ENCODE data around the gene DIP2C. TPM values are rescaled to one million over a fixed set of nuclear protein-coding genes. Genes with fewer than 3 reads are reported as not detected.
"Not testable (repeated sequence)": the region's sequence is repeated elsewhere in the genome, so short reads cannot be mapped to it uniquely, and the experiment has no call there.

DIP2C gene
- total RNA-seq, 1 donor, result 0.27 TPM

DNA sequence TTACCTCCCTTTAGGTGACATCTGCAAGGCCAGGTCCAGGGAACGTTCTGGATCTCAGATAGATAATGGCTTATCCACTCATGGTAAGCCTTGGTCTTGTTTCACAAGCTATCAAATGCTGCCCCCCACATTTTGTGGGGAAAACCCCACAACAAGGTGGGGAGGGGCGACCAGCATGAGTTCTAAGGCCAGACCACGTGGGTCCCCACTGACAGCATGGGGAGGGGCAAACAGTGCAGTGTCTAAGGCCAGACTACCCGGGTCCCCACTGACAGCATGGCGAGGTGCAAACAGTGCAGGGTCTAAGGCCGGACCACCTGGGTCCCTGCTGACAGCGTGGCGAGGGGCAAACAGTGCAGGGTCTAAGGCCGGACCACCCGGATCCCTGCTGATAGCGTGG is 102.8 kb downstream of the DIP2C start:
- DNase-seq (ENCODE audit: low read depth in 2 of 3, low spot score in 2 of 3), result no peak

DNA sequence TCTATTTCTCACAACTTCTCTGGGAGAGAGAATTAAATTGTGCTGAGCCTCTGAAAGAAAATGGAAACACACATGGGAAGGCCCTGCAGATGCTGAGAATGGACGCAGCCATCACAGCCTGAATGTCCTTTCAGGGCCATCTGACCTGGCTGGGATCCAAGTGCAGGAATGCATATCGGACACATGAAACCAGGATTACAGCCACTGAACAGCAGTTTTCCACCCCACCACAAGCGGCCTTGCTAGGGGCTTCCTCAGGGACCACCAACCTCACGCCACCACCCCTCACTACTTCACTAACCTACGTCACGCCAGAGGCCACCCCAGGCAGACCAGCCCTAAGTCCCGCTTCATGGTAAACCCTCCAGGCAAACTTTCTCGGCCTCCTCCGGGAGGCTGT is 103.3 kb downstream of the DIP2C start:
- DNase-seq (ENCODE audit: low read depth in 2 of 3, low spot score in 2 of 3), result no peak

DNA sequence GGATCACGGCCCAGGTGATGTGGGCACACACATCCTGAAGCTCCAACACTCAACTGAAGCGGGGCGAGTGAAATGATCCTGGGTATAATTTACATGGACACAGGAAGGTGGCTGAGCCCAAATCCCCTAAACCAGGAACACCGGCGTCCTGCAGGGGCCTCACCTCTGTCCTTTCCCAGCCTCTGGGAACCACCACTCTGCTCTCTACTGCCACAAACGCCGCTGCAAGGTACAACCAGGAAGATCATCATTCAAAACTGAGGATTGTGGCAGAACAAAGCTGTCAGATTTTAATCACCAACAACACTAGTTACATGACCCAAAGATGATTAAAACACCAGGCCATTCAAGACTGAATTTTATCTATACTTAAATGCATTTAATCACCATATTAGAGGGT is 104.0 kb downstream of the DIP2C start:
- DNase-seq (ENCODE audit: low read depth in 2 of 3, low spot score in 2 of 3), result no peak

DNA sequence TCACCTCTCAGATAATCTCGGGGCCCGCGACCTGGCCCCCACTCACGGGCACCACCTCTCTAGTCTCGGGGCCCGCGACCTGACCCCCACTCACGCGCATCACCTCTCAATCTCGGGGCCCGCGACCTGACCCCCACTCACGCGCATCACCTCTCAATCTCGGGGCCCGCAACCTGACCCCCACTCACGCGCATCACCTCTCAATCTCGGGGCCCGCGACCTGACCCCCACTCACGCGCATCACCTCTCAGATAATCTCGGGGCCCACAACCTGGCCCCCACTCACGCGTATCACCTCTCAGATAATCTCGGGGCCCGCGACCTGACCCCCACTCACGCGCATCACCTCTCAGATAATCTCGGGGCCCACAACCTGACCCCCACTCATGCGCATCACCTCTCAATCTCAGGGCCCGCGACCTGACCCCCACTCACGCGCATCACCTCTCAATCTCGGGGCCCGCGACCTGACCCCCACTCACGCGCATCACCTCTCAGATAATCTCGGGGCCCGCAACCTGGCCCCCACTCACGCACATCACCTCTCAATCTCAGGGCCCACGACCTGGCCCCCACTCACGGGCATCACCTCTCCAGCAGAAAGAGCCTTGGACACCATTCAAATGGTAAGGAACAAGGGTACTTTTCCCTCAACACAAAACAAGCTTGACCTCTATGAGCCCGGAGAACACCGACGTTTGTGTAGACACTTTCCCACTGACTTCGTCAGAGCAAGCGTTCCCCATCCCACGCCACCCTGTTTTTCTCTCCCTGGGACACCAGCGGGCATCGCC is 104.8 kb downstream of the DIP2C start:
- not testable (repeated sequence) for DNase-seq (ENCODE audit: low read depth in 2 of 3, low spot score in 2 of 3)

DNA sequence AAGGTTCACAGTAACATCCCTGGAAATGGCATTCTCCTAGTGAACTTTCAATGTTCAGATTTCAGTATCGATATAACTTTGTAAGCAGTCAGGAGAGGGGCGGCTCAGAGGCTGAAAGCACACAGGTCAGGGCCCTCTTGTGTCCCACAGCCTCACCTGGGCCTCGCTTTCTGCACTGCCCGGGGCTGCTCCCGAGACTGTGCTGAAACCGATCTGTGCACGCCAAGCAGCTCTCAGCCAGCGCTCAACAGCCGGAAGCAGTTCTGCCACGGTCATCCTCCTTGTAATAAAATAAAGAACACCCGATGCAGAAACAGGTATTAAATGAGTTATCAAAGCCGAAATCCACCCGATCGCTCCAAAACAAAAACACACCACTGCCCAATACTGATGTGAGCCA is 106.0 kb downstream of the DIP2C start:
- no peak for DNase-seq (ENCODE audit: low read depth in 2 of 3, low spot score in 2 of 3)

DNA sequence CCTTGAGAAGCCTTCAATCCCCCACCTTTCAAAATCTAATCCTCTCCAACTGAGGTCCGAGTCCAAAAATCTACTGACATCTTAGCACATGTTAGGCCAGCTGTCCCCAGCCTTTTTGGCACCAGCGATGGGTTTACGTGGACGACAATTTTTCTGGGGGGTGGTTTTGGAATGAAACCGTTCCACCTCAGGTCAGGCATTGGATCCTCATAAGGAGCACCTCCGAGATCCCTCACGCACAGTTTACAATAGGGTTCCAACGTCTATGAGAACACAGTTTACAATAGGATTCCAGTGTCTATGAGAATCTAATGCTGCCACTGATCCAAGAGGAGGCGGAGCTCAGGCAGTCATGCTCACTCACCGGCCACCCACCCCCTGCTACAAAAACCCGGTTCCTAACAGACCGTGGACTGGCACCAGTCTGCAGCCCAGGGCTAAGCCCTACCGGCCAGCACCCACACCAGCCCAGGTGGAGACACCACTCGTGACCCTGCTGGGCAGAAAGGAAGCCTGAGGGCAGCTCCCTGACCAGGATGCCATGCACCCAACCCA is 107.6 kb downstream of the DIP2C start:
- no peak for DNase-seq (ENCODE audit: low read depth in 2 of 3, low spot score in 2 of 3)

DNA sequence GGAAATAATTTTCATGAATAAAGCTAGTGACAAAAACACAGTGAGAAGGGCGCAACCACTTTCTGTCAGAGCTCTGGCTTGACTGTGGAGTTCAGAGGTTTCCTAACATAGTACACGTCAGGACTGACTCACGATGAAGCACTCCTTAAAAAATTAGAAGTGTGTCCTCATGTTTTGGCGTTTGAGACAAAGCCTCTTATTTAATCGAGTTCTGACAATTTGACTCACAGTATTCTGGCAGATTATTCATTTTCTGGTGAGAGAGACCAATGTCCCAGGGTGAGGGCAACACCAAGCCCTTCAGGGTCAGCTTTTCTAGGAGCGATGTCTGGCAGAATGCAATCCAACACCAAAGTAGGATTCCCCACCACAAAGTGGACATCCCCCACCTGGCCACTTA is 108.7 kb downstream of the DIP2C start:
- no peak for DNase-seq (ENCODE audit: low read depth in 2 of 3, low spot score in 2 of 3)

DNA sequence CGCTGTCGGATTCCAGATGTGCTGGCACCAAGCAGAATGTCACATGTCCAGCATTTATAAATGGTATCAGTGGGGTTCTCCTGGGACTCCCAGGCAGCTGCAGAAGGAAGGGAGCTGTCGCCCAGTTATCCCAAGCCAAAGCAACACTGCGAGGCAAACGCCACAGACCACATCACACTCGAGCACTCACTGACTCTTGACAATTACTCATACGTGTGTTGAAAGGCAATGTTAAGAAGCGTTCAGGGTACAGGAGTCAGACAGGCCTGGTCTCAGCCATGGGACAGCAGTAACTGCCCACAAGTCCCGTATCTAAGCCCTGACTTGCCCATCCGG is 113.4 kb downstream of the DIP2C start:
- DNase-seq (ENCODE audit: low read depth in 2 of 3, low spot score in 2 of 3), result no peak

DNA sequence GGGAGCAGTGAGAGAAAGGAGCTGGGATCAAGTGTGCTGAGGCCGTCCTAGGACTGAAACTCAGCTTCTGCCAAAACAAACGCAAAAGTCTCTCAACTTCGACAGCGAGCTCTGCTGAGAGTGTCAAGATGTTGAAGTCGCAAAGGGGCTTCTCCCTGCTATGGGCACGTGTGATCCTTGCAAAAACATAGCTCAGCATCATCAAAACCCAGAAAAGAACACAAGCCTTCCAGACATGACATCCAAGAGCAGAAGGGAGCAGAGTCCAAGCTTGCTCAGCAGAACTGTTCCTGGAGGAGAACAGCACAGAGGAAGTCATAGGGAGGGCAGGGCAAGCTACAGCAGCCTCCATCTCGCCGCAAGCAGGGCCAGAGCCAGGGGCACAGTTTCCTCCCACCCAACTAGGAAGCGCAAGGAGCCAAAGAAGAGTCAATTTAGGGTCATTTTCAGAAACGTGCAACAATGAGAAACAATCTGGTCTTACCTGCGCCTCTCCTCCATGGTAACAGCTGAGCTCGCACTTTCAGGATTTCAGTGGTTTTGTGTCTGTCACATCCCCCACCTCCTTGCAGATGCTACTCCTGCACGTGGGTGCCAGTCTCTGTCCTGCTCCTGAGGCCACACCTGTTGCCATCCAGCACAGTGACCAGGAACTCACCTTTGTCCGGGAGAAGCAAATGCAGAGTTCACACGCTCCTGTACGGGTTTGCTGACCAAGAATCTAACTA is 113.9 kb downstream of the DIP2C start:
- DNase-seq (ENCODE audit: low read depth in 2 of 3, low spot score in 2 of 3), result no peak

DNA sequence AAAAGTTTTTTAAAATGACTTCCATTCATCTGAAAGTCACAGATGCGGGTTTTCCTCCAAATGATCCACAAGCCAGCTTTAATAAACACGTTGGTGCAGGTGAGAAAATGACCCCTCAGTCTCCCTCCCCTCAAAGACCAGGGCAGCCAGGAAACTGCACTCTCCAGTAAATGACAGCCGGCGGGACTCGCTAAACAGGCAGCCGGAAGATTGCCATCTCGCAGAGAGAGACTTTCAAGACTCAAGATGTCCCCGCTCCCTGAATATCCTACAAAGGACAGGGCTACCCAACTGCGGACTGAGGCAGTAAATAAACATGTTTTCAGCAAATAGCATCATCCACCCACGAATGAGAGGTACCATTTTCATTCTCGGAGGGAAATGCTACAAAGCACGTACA is 116.8 kb downstream of the DIP2C start:
- no peak for DNase-seq (ENCODE audit: low read depth in 2 of 3, low spot score in 2 of 3)

DNA sequence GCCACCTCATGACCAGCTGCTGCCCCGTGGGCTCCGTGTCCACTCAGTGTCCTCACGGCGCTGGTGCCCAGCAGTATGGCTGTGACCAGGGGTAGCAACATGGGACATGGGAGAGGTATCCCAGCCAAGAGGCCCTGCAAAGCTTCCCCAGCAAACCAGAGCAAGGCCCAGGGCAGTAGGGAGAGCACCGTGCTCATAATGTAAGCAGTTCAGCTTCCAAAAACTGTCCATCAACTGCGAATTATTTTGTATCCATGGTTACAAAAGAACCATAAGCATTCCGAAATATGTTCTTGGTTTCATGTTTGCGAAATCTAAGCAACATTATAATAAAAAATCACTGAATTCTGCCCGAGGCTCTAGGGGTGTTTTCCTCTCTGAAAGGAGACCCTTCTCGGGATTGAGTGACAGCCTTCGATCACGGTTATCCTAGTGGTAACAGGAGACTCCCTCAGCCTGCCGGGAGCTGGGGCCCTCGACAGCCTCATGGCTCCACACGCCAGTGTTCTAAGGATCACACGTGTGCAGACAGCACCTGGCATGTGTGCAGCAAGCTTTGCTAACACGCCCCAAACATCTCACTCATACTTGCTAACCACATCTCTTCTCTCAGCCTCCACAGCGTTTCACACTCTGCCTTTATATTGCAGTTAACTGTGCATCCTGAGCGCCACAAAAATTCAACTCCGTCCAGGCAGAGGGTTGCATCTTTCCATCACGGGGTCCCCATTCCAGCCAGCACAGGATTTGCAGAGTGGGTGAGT is 117.6 kb downstream of the DIP2C start:
- no peak for DNase-seq (ENCODE audit: low read depth in 2 of 3, low spot score in 2 of 3)

DNA sequence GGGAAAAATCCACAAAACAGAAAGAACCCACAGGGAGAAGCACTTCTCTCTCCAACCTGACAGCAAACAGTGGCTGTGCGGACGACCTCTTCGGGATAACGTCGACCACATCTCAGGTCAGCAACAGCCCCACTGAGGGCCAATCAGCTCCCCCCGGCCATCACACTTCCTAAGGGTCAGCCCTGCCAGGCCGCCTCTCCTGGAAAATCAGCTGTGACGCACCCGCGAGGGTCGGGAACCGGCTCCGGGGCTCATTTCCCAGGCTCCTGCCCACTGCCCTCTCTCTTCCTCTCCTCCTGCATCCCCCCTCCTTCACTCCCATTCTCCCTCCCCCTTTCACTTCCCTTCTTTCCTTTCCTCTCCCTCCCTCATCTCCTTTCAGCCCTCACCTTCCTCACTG is 118.3 kb downstream of the DIP2C start:
- DNase-seq (ENCODE audit: low read depth in 2 of 3, low spot score in 2 of 3), result no peak

DNA sequence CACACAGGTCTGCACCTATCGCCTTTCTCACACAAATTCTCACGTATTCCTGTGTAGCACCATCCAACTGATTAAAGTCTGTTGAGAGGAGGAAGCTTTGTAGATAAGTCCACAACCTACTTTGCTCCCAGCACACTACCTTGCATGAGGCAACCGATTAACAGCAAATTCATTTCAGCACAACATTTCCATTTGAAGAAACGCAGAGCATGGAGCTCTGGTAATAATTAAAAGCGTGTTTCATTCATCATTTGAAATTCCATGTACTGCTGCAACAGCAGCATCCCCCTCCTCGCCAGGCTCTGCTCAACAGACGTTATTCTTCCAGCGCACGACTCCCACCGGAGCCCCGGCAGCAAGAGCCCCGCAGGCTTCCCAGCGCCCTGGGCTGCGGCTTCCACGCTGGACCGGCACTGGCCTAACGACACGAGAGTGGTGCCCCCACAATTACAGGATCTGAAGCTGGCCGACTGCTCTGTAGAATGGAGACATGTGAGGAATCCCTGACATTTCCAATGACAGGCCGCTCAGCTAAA is 118.8 kb downstream of the DIP2C start:
- no peak for DNase-seq (ENCODE audit: low read depth in 2 of 3, low spot score in 2 of 3)

DNA sequence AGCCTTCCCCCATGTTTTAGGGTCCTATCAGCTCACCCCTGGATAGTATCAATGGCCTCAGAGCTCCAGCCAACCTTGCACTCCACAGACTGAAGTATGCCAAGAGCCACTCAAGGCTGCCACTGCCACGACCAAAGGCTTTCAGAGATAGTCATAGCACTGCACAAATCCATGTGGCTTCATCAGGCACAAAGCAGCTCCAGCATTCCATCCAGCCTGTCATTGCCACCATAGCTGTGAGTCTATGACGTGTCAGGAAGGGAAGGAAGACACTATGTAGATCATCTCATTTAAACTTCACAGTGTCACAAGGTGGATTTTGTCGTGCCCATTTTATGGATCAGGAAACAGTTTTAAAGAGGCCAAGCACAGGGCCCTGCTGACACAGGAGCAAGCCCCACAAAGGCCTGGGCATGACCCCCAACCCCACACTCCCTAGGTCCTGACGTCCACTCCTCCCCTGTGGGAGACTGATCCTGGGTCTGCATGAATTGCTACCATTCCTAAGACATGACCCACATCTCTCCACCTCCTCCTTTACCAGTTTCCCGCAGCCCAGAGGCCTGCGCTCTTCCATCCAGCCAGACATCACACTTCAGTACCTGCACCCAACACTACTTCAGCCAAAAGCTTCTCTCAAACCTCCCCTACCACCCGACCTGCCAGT is 119.4 kb downstream of the DIP2C start:
- DNase-seq (ENCODE audit: low read depth in 2 of 3, low spot score in 2 of 3), result no peak

DNA sequence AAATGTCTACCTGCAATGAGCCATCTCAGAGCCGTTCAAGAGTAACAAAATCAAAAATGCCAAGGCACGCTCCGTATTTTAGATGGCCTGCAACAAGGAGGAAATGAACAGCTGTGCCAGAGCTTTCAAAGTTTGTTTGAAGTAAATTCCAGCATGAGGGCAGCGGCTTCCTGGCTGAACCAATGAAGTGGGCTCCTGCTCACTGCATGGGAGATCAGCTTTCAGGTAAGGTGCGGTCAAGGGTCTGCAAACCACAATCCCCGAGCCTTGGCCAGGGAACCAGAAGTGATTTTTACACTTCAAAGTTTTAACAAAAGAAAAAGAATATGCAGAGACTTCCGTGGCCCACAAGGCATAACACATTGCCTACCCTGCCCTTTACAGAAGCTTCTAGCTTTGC is 120.6 kb downstream of the DIP2C start:
- DNase-seq (ENCODE audit: low read depth in 2 of 3, low spot score in 2 of 3), result no peak

DNA sequence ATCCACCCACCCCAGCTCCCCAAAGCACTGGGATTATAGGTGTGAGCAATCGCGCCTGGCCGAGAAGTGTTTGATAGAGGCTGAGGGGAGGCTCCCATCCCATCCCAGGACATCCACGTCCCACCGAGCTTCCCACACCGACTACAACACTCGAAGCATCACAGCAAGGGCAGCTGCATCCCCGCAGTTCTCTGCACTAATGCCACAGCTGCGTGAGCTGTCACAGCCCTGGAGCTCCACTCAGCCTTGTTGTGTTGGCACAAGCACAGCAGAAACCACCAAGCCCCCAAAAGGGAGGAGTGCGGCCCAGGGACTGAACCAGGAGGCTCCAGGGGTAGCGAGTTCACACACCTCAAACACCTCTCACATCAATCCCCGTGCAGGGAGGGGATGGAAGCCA is 121.6 kb downstream of the DIP2C start:
- no peak for DNase-seq (ENCODE audit: low read depth in 2 of 3, low spot score in 2 of 3)

DNA sequence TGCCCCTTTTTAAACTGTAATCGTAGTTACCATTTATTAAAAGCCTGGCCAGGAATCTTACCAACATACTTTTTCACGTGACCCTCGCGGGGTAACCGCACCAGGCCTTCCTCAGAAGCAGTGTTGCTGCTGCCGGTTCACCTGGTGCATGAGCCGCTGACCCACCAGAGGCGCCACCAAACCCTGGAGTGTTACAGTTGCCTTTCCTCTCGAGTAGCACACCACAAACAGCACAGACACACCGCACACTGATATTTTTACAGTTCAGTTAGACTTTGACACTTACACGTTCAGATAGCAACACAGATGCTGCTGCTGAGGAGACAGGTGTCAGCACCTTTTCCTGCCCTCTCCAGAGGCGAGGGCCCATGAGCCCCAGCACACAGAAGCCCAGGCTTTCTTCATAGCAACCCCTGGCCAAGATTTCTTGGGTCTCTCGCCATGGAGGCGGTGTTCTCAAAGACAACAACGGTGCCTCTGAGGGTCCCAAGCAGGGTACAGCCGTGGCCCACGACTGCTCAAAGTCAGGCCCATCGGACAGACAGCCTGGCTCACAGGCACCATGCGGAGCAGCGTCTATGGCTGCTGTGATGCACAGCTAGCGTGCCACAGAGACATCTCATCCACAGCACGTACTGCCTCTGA is 123.1 kb downstream of the DIP2C start:
- no peak for DNase-seq (ENCODE audit: low read depth in 2 of 3, low spot score in 2 of 3)

DNA sequence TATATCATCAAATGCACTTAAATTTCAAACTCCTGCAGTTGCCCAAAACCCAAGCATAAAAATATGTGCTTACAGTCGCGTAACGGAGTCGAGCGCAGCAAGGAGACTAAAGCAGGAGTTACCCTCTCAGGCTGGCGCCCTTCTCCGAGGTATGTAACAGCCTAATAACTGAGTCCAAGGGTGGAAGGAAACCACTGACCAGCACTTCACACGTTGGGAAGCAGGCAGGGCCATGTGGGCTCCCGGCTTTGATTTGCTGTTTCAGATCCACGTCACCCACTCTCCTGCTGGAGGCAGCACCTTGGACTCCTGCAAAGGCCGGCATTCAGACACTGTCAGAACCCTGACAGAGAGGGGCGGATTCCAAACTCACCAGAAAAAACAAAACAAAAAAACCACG is 123.8 kb downstream of the DIP2C start:
- no peak for DNase-seq (ENCODE audit: low read depth in 2 of 3, low spot score in 2 of 3)

DNA sequence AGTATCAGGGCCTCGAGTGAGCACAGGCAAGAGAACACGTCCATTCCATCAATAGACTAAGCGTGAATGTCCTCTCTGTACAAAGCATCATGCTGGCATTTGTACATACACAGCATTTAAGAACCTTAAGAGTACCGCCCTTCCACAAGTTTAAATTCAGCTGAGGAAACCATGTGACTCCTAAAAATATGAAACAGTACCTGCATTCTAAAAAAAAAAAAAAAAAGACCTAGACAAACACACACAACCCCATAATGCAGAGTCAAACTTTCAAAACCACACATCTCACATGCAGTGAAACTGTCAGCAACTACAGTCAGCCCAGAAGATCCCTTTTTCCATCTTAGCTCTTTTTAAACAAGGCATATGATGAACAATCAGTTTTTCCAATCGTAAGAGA is 124.3 kb downstream of the DIP2C start:
- DNase-seq (ENCODE audit: low read depth in 2 of 3, low spot score in 2 of 3), result no peak

DNA sequence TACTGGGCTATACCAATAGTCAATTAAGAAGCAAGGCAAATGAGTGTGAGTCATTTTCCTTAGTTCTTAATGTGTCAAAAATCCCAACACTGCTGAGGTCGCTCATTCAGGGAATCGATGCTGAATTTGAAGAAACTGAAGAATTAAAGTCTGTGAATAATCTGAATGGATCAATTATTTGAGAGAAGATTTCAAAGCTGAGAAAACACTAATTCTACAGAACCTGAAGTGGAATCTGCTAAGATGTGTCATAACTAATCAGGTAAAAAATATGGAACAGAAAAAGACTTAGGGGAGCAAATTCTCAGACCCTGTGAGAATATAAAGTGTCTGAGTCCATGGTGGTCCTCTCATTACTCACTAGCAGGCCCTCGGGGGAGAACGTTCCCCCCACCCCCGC is 125.6 kb downstream of the DIP2C start:
- no peak for DNase-seq (ENCODE audit: low read depth in 2 of 3, low spot score in 2 of 3)

Data from hematopoietic multipotent progenitor cell (in vitro differentiated cells).